Activated naive CD4-positive, alpha-beta T cell treated with Interleukin-2 at 50 U/mL for 16 hours (primary cell): ENCODE data around the gene HSPA1B.
A peak's percentile ranks its signal among the peaks of the same experiment; 100 is the strongest.
"Not testable (repeated sequence)": the region's sequence is repeated elsewhere in the genome, so short reads cannot be mapped to it uniquely, and the experiment has no call there.

ENCODE experiments used
- DNase-seq: peaks from one replicate; pipeline ENCODE4 v3.0.0-alpha.2; 2020

The HSPA1B gene

GRCh38 chr6:31829633-31830283 lies 2.2 kb downstream of the HSPA1B start:
- DNase-seq = no peak

- DNase-seq = no peak
Observed at GRCh38 chr6:31830886-31831335, 3.4 kb downstream of the HSPA1B start.

GRCh38 chr6:31831350-31832215 lies 4.0 kb downstream of the HSPA1B start:
- no peak for DNase-seq

GRCh38 chr6:31834367-31835250 lies 7.1 kb downstream of the HSPA1B start:
- peak; percentile 80 for DNase-seq

GRCh38 chr6:31836047-31836473 lies 8.5 kb downstream of the HSPA1B start:
- no peak for DNase-seq

GRCh38 chr6:31836474-31837368 lies 9.2 kb downstream of the HSPA1B start:
- DNase-seq = no peak

- no peak for DNase-seq
Observed at GRCh38 chr6:31837369-31838113, 10.0 kb downstream of the HSPA1B start.

- not testable (repeated sequence) for DNase-seq
Observed at GRCh38 chr6:31838114-31838553, 10.6 kb downstream of the HSPA1B start.

- DNase-seq = no peak
Observed at GRCh38 chr6:31838968-31839367, 11.4 kb downstream of the HSPA1B start.

GRCh38 chr6:31839779-31840126 lies 12.2 kb downstream of the HSPA1B start:
- not testable (repeated sequence) for DNase-seq

- no peak for DNase-seq
Observed at GRCh38 chr6:31842053-31842452, 14.5 kb downstream of the HSPA1B start.

GRCh38 chr6:31844507-31844906 lies 17.0 kb downstream of the HSPA1B start:
- no peak for DNase-seq

- no peak for DNase-seq
Observed at GRCh38 chr6:31847276-31847978, 19.9 kb downstream of the HSPA1B start.

GRCh38 chr6:31850765-31851484 lies 23.4 kb downstream of the HSPA1B start:
- no peak for DNase-seq

- no peak for DNase-seq
Observed at GRCh38 chr6:31851485-31851832, 23.9 kb downstream of the HSPA1B start.

GRCh38 chr6:31851980-31852718 lies 24.6 kb downstream of the HSPA1B start:
- DNase-seq = not testable (repeated sequence)

GRCh38 chr6:31857774-31858173 lies 30.2 kb downstream of the HSPA1B start:
- DNase-seq = not testable (repeated sequence)

GRCh38 chr6:31858707-31859106 lies 31.2 kb downstream of the HSPA1B start:
- no peak for DNase-seq

GRCh38 chr6:31859923-31860322 lies 32.4 kb downstream of the HSPA1B start:
- DNase-seq = no peak
